K562 (cell line): ENCODE measurements around the gene PLSCR3.

Source experiments
- DMBX1 ChIP-seq: fragments of 250-450 bp; sonication (Bioruptor Pico); IDR thresholded peaks from 2 replicates; pipeline ENCODE4 v1.8.0; 2022; ENCODE audit warnings: inconsistent platforms, mild to moderate bottlenecking, moderate library complexity, borderline replicate concordance
- FOXP4 ChIP-seq: sonication (generic); formaldehyde crosslinking; IDR thresholded peaks from 2 replicates; pipeline ENCODE4 v1.8.0; 2022; ENCODE audit warnings: mild to moderate bottlenecking, missing genetic modification reagents, borderline replicate concordance
- YY1 ChIP-seq, 3 experiments: IDR thresholded peaks; 2 replicates each; pipeline ENCODE4 v1.6.1; 2011; ENCODE audit warnings: low read length in 2 of 3, mild to moderate bottlenecking in 2 of 3, moderate library complexity in 2 of 3, borderline replicate concordance in 1 of 3, control low read depth in 1 of 3, low read depth in 1 of 3; ENCODE audit not compliant: insufficient read depth in 3 of 3, insufficient replicate concordance in 2 of 3, control insufficient read depth in 1 of 3, insufficient read length in 1 of 3; ENCODE audit errors: extremely low read depth in 1 of 3

- TF ChIP-seq YY1 (IDR thresholded peaks at IDR 0.05; ENCODE audit: borderline replicate concordance in 1 of 3, control insufficient read depth in 1 of 3, extremely low read depth in 1 of 3, insufficient read depth in 3 of 3, insufficient read length in 1 of 3, insufficient replicate concordance in 2 of 3, low read depth in 1 of 3, low read length in 2 of 3) (no peak), FOXP4 (CRISPR knock-in tag) (no peak), DMBX1 (CRISPR knock-in tag) (no peak)
These were observed 47.3 kb downstream of the PLSCR3 start for GRCh38 chr17:7346761-7347614.
